Measurements from ENCODE around the gene FLNB. TPM values are rescaled to one million over a fixed set of nuclear protein-coding genes. Genes with fewer than 3 reads are reported as not detected.

FLNB gene
- total RNA-seq, 1 donor from 2014 or later, result 521 TPM

- TF ChIP-seq EZH2 (IDR thresholded peaks at IDR 0.05; ENCODE audit: insufficient read depth, low read length), result no peak
- TF ChIP-seq CTCF (IDR thresholded peaks at IDR 0.05; ENCODE audit: insufficient read depth, low read depth, low read length), result peak; percentile 89
- H3K9ac ChIP-seq (ENCODE audit: low read length), result no peak overlapping the region
- H3K4me1 ChIP-seq (ENCODE audit: insufficient read depth, low read length), result peaks cover 36% of the 10 kb centered on the region
- FAIRE-seq, result no peak
- H3K9me3 ChIP-seq (ENCODE audit: insufficient read depth, low read depth, low read length), result no peaks in the 10 kb centered on the region
- H3K4me3 ChIP-seq (ENCODE audit: insufficient read depth, low read depth, low read length), result no peak overlapping the region
- DNase-seq (ENCODE audit: low read depth), result no peak
- no peak overlapping the region for H3K27ac ChIP-seq (ENCODE audit: low read depth, low read length)
- no peaks in the 10 kb centered on the region for H3K9me3 Mint-ChIP-seq (ENCODE audit: unreplicated experiment)
- H3K4me1 Mint-ChIP-seq (ENCODE audit: low read depth, unreplicated experiment), result peaks cover 39% of the 10 kb centered on the region
- no peak overlapping the region for H2AFZ ChIP-seq (ENCODE audit: low read depth, low read length)
- H3K36me3 ChIP-seq (ENCODE audit: insufficient read depth, low read length), result peaks cover 46% of the 10 kb centered on the region
- H3K79me2 ChIP-seq (ENCODE audit: insufficient read depth, low read length), result no peaks in the 10 kb centered on the region
- peak overlapping the region; percentile 47 for H3K4me3 Mint-ChIP-seq (ENCODE audit: unreplicated experiment)
- H3K4me2 ChIP-seq (ENCODE audit: low read length), result no peak overlapping the region
- H3K27me3 Mint-ChIP-seq (ENCODE audit: low read depth, unreplicated experiment), result no peaks in the 10 kb centered on the region
- H3K27me3 ChIP-seq (ENCODE audit: insufficient read depth, low read length), result no peaks in the 10 kb centered on the region
- H3K36me3 Mint-ChIP-seq (ENCODE audit: low read depth, unreplicated experiment), result peaks cover 28% of the 10 kb centered on the region
- H3K27ac Mint-ChIP-seq (ENCODE audit: unreplicated experiment), result peak overlapping the region; percentile 34
- H4K20me1 ChIP-seq (ENCODE audit: insufficient read depth, low read length), result peaks cover 55% of the 10 kb centered on the region
Observed at GRCh38 chr3:58167431-58168351, 159.5 kb downstream of the FLNB start.

- peak overlapping the region; percentile 34 for H3K27ac Mint-ChIP-seq (ENCODE audit: unreplicated experiment)
- H3K27me3 ChIP-seq (ENCODE audit: insufficient read depth, low read length), result no peaks in the 10 kb centered on the region
- H3K4me2 ChIP-seq (ENCODE audit: low read length), result no peak overlapping the region
- H3K4me3 ChIP-seq (ENCODE audit: insufficient read depth, low read depth, low read length), result no peak overlapping the region
- H4K20me1 ChIP-seq (ENCODE audit: insufficient read depth, low read length), result peaks cover 54% of the 10 kb centered on the region
- H3K27ac ChIP-seq (ENCODE audit: low read depth, low read length), result no peak overlapping the region
- no peaks in the 10 kb centered on the region for H3K27me3 Mint-ChIP-seq (ENCODE audit: low read depth, unreplicated experiment)
- H3K4me1 ChIP-seq (ENCODE audit: insufficient read depth, low read length), result peaks cover 31% of the 10 kb centered on the region
- no peak overlapping the region for H3K4me3 Mint-ChIP-seq (ENCODE audit: unreplicated experiment)
- no peaks in the 10 kb centered on the region for H3K9me3 ChIP-seq (ENCODE audit: insufficient read depth, low read depth, low read length)
- peaks cover 38% of the 10 kb centered on the region for H3K36me3 ChIP-seq (ENCODE audit: insufficient read depth, low read length)
- peaks cover 37% of the 10 kb centered on the region for H3K4me1 Mint-ChIP-seq (ENCODE audit: low read depth, unreplicated experiment)
- H3K9me3 Mint-ChIP-seq (ENCODE audit: unreplicated experiment), result no peaks in the 10 kb centered on the region
- no peak for TF ChIP-seq CTCF (IDR thresholded peaks at IDR 0.05; ENCODE audit: insufficient read depth, low read depth, low read length)
- no peak for DNase-seq (ENCODE audit: low read depth)
- no peaks in the 10 kb centered on the region for H3K79me2 ChIP-seq (ENCODE audit: insufficient read depth, low read length)
- H2AFZ ChIP-seq (ENCODE audit: low read depth, low read length), result no peak overlapping the region
- H3K9ac ChIP-seq (ENCODE audit: low read length), result no peak overlapping the region
- no peak for FAIRE-seq
- H3K36me3 Mint-ChIP-seq (ENCODE audit: low read depth, unreplicated experiment), result peaks cover 24% of the 10 kb centered on the region
Observed at GRCh38 chr3:58168498-58168897, 160.3 kb downstream of the FLNB start.

GRCh38 chr3:58169371-58169770, 161.1 kb downstream of the FLNB start:
- TF ChIP-seq CTCF (IDR thresholded peaks at IDR 0.05; ENCODE audit: insufficient read depth, low read depth, low read length), result no peak
- no peak for TF ChIP-seq EZH2 (IDR thresholded peaks at IDR 0.05; ENCODE audit: insufficient read depth, low read length)
- DNase-seq (ENCODE audit: low read depth) (no peak), FAIRE-seq (no peak)
- no peaks in the 10 kb centered on the region for H3K27me3 Mint-ChIP-seq (ENCODE audit: low read depth, unreplicated experiment)
- peaks cover 20% of the 10 kb centered on the region for H3K36me3 Mint-ChIP-seq (ENCODE audit: low read depth, unreplicated experiment)
- Histone ChIP-seq H3K4me2 (ENCODE audit: low read length) (no peak overlapping the region), H3K9ac (ENCODE audit: low read length) (no peak overlapping the region), H3K4me1 (ENCODE audit: insufficient read depth, low read length) (peaks cover 23% of the 10 kb centered on the region), H3K4me3 (ENCODE audit: insufficient read depth, low read depth, low read length) (no peak overlapping the region), H2AFZ (ENCODE audit: low read depth, low read length) (no peak overlapping the region), H3K27me3 (ENCODE audit: insufficient read depth, low read length) (no peaks in the 10 kb centered on the region), H3K36me3 (ENCODE audit: insufficient read depth, low read length) (peaks cover 32% of the 10 kb centered on the region), H3K79me2 (ENCODE audit: insufficient read depth, low read length) (no peaks in the 10 kb centered on the region), H4K20me1 (ENCODE audit: insufficient read depth, low read length) (peaks cover 46% of the 10 kb centered on the region), H3K9me3 (ENCODE audit: insufficient read depth, low read depth, low read length) (no peaks in the 10 kb centered on the region), H3K27ac (ENCODE audit: low read depth, low read length) (no peak overlapping the region)
- H3K4me3 Mint-ChIP-seq (ENCODE audit: unreplicated experiment), result no peak overlapping the region
- no peak overlapping the region for H3K27ac Mint-ChIP-seq (ENCODE audit: unreplicated experiment)
- H3K9me3 Mint-ChIP-seq (ENCODE audit: unreplicated experiment), result no peaks in the 10 kb centered on the region
- peaks cover 32% of the 10 kb centered on the region for H3K4me1 Mint-ChIP-seq (ENCODE audit: low read depth, unreplicated experiment)
